HepG2 (cell line): Measurements from ENCODE around the gene C14orf93. TPM values are rescaled to one million over a fixed set of nuclear protein-coding genes. Genes with fewer than 3 reads are reported as not detected.
A peak's percentile ranks its signal among the peaks of the same experiment; 100 is the strongest.

Experiments used
- BCL6 ChIP-seq: IDR thresholded peaks from 2 replicates; pipeline ENCODE4 v1.6.1; 2016; ENCODE audit warnings: missing genetic modification reagents, missing compliant biosample characterization
- BHLHE40 ChIP-seq: IDR thresholded peaks from 2 replicates; pipeline ENCODE4 v1.6.1; 2011; ENCODE audit warnings: low read length, improper control_type of control experiment
- ERF ChIP-seq: IDR thresholded peaks from 2 replicates; pipeline ENCODE4 v1.6.1; 2018; ENCODE audit warnings: missing biosample characterization, missing genetic modification reagents
- FLYWCH1 ChIP-seq: sonication (generic); formaldehyde crosslinking; IDR thresholded peaks from 2 replicates; pipeline ENCODE4 v1.8.1; 2023; ENCODE audit warnings: mild to moderate bottlenecking, missing genetic modification reagents
- GLI4 ChIP-seq: sonication (generic); formaldehyde crosslinking; IDR thresholded peaks from 2 replicates; pipeline ENCODE4 v1.5.1; 2020; ENCODE audit warnings: missing genetic modification reagents, mild to moderate bottlenecking, moderate library complexity, borderline replicate concordance
- JDP2 ChIP-seq: sonication (generic); formaldehyde crosslinking; IDR thresholded peaks from 2 replicates; pipeline ENCODE4 v1.8.1; 2022; ENCODE audit warnings: missing genetic modification reagents, borderline replicate concordance
- KLF12 ChIP-seq: sonication (generic); formaldehyde crosslinking; IDR thresholded peaks from 2 replicates; pipeline ENCODE4 v1.4.0; 2020; ENCODE audit warnings: missing genetic modification reagents, borderline replicate concordance
- MAFG ChIP-seq: sonication (generic); formaldehyde crosslinking; IDR thresholded peaks from 2 replicates; pipeline ENCODE4 v1.5.1; 2020; ENCODE audit warnings: mild to moderate bottlenecking, missing genetic modification reagents
- MAFK ChIP-seq, 2 experiments: IDR thresholded peaks in 1 of 2; conservative IDR thresholded peaks in 1 of 2; 2 replicates each; pipeline ENCODE4 v1.6.1; 2011; ENCODE audit warnings: improper control_type of control experiment in 2 of 2, low read length in 2 of 2
- MXD3 ChIP-seq: IDR thresholded peaks from 2 replicates; pipeline ENCODE4 v1.6.1; 2016; ENCODE audit warnings: mild to moderate bottlenecking, missing biosample characterization, missing genetic modification reagents
- PATZ1 ChIP-seq: sonication (generic); formaldehyde crosslinking; IDR thresholded peaks from 2 replicates; pipeline ENCODE4 v1.4.0; 2020; ENCODE audit warnings: missing genetic modification reagents
- STAT6 ChIP-seq: sonication (generic); formaldehyde crosslinking; IDR thresholded peaks from 2 replicates; pipeline ENCODE4 v1.4.0; 2020; ENCODE audit warnings: missing genetic modification reagents, mild to moderate bottlenecking, borderline replicate concordance
- XRCC5 ChIP-seq: fragments of 200-400 bp; formaldehyde crosslinking; optimal IDR thresholded peaks from 2 replicates; pipeline ENCODE3; 2017; ENCODE audit warnings: mild to moderate bottlenecking, low read length
- ZBTB14 ChIP-seq: sonication (generic); formaldehyde crosslinking; IDR thresholded peaks from 2 replicates; pipeline ENCODE4 v1.4.0; 2020; ENCODE audit warnings: missing genetic modification reagents
- ZNF138 ChIP-seq: sonication (generic); formaldehyde crosslinking; IDR thresholded peaks from 2 replicates; pipeline ENCODE4 v1.5.0; 2020; ENCODE audit warnings: mild to moderate bottlenecking, low read depth, missing genetic modification reagents
- ZNF362 ChIP-seq: sonication (generic); formaldehyde crosslinking; IDR thresholded peaks from 2 replicates; pipeline ENCODE4 v1.4.0; 2020; ENCODE audit warnings: missing genetic modification reagents, mild to moderate bottlenecking, borderline replicate concordance
- ZNF557 ChIP-seq: sonication (generic); formaldehyde crosslinking; IDR thresholded peaks from 2 replicates; pipeline ENCODE4 v1.4.0; 2020; ENCODE audit warnings: missing genetic modification reagents
- ZNF615 ChIP-seq: sonication (generic); formaldehyde crosslinking; IDR thresholded peaks from 2 replicates; pipeline ENCODE4 v1.5.0; 2020; ENCODE audit warnings: mild to moderate bottlenecking, missing genetic modification reagents, borderline replicate concordance
- polyA plus RNA-seq, 8 experiments: library from polyadenylated mRNA; depleted of rRNA in 3 of 8; stranded (reverse) in 7 of 8; unstranded in 1 of 8; fragments of >200 nt; fragmentation: Illumina TruSeq in 4 of 8; extraction: Trizol in 4 of 8; gene quantifications; 2 replicates each; pipeline versions ENCODE4 v1.2.1 to v1.2.3, GENCODE V29; 2011 to 2016; ENCODE audit warnings: low read depth in 4 of 8, missing spikeins in 1 of 8, mixed read lengths in 1 of 8; ENCODE audit not compliant: insufficient read depth in 1 of 8
- total RNA-seq, 5 experiments: library from RNA; depleted of rRNA; stranded (reverse); fragments of >200 nt; fragmentation: Illumina TruSeq; extraction: Trizol; gene quantifications; 2 replicates each; pipeline ENCODE4 v1.2.3, GENCODE V29; 2016; ENCODE audit warnings: low read depth in 1 of 5

The C14orf93 gene
- total and polyA plus RNA-seq, 2 of the 13 experiments (the other 11 are each of a cell fraction or from before 2014, with no cell fraction given): 11.4 to 22.5 TPM

GRCh38 chr14:22955702-22956569, 54.0 kb downstream of the C14orf93 start (continued):
- TF ChIP-seq BCL6 (CRISPR knock-in tag): 0 out of 2 replicates have a peak, but pooled peaks have one; percentile 11
- TF ChIP-seq XRCC5: peak; percentile 12
- peak; percentile 56; the same call in 1 of the 2 replicates for TF ChIP-seq BHLHE40
- TF ChIP-seq GLI4: 0 out of 2 replicates have a peak, but pooled peaks have one; percentile 19
- no peak for TF ChIP-seq JDP2 (CRISPR knock-in tag)
- no peak for TF ChIP-seq MAFG (CRISPR knock-in tag)
- 0 out of 2 replicates have a peak, but pooled peaks have one; percentile 60 for TF ChIP-seq KLF12 (CRISPR knock-in tag)
- TF ChIP-seq ERF (CRISPR knock-in tag): no peak
- TF ChIP-seq PATZ1: peak; percentile 34; the same call in 1 of the 2 replicates
- TF ChIP-seq ZNF362 (CRISPR knock-in tag): 0 out of 2 replicates have a peak, but pooled peaks have one; percentile 19
- TF ChIP-seq ZNF615 (CRISPR knock-in tag): peak; percentile 7; the same call in 1 of the 2 replicates
- TF ChIP-seq ZBTB14 (CRISPR knock-in tag): peak; percentile 17; the same call in 1 of the 2 replicates
- TF ChIP-seq ZNF138 (CRISPR knock-in tag): 0 out of 2 replicates have a peak, but pooled peaks have one; percentile 12
- no peak for TF ChIP-seq MXD3
- TF ChIP-seq FLYWCH1 (CRISPR knock-in tag): no peak
- TF ChIP-seq STAT6 (CRISPR knock-in tag): 0 out of 2 replicates have a peak, but pooled peaks have one; percentile 19
- 0 out of 2 replicates have a peak, but pooled peaks have one; percentile 35 for TF ChIP-seq ZNF557 (CRISPR knock-in tag)
- TF ChIP-seq MAFK (conservative IDR thresholded peaks at IDR 0.05 in 1 of 2, IDR thresholded peaks at IDR 0.05 in 1 of 2; ENCODE audit: low read length in 2 of 2): no peak
